ENCODE results near the gene CDC45.

DNA sequence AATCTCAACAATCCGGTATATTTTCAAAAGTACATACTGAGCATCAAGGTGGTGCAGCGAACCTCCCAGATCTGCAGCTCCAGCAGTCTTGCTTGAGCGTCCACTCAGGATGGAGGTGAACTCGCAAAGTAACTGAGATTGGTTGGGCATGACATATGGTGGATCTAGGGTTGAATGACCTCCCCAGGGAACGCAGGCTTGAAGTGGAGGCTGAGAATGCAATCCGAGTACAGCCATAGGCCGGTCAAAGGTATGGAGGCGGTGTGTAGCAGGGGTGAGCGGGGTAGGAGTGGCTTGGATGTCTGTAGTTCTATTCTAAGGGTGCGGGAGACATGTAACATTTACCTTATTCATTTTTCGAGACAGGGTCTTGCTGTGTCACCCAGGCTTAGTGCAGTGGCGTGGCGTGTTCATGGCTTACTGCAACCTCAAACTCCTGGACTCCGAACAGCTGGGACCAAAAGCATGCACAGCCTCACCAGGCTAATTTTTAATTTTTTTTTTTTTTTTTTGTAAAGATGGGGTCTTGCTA, 31.6 kb upstream of the CDC45 start:
- TF ChIP-seq CTCF (conservative IDR thresholded peaks at IDR 0.05 in 1 of 2, IDR thresholded peaks at IDR 0.05 in 1 of 2; ENCODE audit: low read depth in 1 of 2, low read length in 2 of 2): no peak
- TF ChIP-seq EZH2 (IDR thresholded peaks at IDR 0.05; ENCODE audit: low read length, missing control alignments): no peak

All from fibroblast of lung (primary cell).